ENCODE measurements around the gene RFC4. TPM values are rescaled to one million over a fixed set of nuclear protein-coding genes. Genes with fewer than 3 reads are reported as not detected.

The RFC4 gene
- total and polyA plus RNA-seq, 4 experiments from 2014 or later: 18.4 to 24.6 (median 20.2) TPM

DNA sequence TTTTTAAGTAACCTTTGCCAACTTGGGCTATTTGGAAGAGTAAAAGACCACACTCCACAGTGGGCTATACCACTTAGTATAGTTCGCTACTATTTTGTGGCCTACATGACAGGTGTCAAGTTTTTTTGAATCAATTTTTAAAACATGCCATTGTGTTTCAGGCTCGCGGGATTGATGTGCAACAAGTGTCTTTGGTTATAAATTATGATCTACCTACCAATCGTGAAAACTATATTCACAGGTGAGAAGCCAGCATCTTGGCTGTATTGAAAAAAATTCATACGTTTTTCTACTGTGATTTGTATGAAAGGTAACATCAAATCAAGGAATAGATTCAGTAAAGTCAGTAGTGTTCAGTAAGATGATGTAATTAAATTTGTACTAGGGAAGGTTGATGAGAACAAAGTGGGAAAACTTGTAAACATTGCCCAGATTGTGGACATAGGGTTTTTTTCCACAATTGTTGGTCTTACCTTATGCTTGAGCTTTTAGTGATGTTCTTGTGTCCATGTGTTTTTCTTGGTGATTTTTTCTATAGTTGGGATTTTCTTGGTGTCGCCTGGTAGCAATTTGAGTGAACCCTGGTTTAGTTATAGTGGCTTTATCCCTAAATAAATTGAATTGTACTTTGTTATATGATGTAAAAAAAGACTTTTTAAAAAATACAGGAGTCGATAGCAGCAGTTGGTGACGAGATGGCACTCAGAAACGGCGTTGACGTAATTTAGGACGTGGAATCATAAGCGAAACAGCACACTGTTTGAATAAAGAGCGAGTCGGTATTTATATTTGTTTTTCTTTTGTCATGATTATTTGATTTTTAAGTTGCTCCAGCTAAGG, 18.4 kb downstream of the RFC4 start:
- no peaks in the 10 kb centered on the region for H3K27me3 ChIP-seq (ENCODE audit: insufficient read depth, low read length)
- H3K36me3 ChIP-seq (ENCODE audit: insufficient read depth, low read length): peaks cover 66% of the 10 kb centered on the region
- H3K36me3 Mint-ChIP-seq: peaks cover 70 to 92% of the 10 kb centered on the region in 2 donors
- H3K27me3 Mint-ChIP-seq: no peaks in the 10 kb centered on the region
- peak overlapping the region; percentile 48 to 100 (median 82) for H3K27ac Mint-ChIP-seq
- peak in 2 of 5 donors; percentile 2 to 11 for DNase-seq
- peak overlapping the region in 1 of 2 donors; percentile 6 for H3K4me3 ChIP-seq (ENCODE audit: low read length in 2 of 2)
- POLR2A ChIA-PET (ENCODE audit: partially characterized antibody): interaction anchor here (1.0 to 4.6 kb wide), 11 partner anchors 8 to 850 kb away, joined by 3 to 45 read pairs (median 5); partner anchors contain the start of genes DNAJB11, RFC4, RPL39L and ST6GAL1
- H3K4me3 Mint-ChIP-seq: peak overlapping the region; percentile 61 to 100 (median 88)
- peaks cover 46 to 70% (median 56%) of the 10 kb centered on the region in 4 donors for H3K4me1 Mint-ChIP-seq
- CTCF ChIA-PET (ENCODE audit: partially characterized antibody): no interaction called here
- no peaks in the 10 kb centered on the region for H3K9me3 ChIP-seq (ENCODE audit: control insufficient read depth in 1 of 2, low read length in 2 of 2)
- intact Hi-C loops (cut with micrococcal nuclease): loop anchor here (5.0 kb wide), 1 partner anchor 344 kb away; no protein-coding TSS in a partner anchor
- H3K9me3 Mint-ChIP-seq: peaks cover 0 to 23% (median 0%) of the 10 kb centered on the region in 8 donors
- H3K27ac ChIP-seq (ENCODE audit: low read depth, low read length): peak overlapping the region; percentile 98
- peaks cover 53% of the 10 kb centered on the region for H3K4me1 ChIP-seq (ENCODE audit: insufficient read depth, low read length)

DNA sequence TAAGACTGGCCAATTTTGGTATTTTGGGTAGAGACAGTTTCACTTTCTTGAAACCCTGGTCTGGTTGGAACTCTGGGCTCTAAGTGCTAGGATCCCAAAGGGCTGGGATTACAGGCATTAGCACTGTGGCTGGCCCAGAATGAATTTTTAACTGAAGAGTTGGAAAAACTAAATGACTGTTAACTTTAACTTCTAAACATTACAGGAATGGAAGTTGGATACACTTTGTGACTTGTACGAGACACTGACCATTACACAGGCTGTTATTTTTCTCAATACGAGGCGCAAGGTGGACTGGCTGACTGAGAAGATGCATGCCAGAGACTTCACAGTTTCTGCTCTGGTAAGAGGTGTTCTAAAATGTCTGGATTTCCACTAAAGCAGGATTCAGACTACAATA, 19.4 kb downstream of the RFC4 start:
- intact Hi-C loops (cut with micrococcal nuclease): loop anchor here (5.0 kb wide), 1 partner anchor 345 kb away; no protein-coding TSS in a partner anchor

DNA sequence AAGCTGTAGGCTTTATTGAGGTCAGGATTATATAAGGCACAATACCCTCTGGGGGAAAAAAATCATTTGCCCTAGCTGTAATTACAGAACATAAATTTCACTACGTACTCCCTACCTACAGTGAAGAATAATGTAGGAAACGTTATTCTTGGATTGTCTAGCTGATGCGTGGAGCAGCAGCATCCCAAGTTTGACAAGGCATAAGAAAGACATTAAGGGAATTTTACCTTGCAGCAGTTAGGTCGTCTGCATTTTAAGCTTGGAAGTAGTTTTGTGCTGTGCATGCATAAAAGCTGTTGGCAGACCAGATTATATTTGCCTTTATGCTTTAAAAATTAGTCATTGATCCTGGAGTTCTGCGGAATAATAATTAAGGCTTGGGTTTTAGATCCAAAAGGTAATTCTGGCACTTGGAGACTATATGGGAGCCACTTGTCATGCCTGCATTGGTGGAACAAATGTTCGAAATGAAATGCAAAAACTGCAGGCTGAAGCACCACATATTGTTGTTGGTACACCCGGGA, 20.7 kb downstream of the RFC4 start:
- H3K4me3 ChIP-seq (ENCODE audit: low read length in 2 of 2): peak overlapping the region; percentile 86 to 97
- Mint-ChIP-seq H3K27me3 (peaks cover 0 to 1% of the 10 kb centered on the region in 2 donors), H3K27ac (peak overlapping the region; percentile 61 to 100 (median 100)), H3K4me1 (peaks cover 49 to 80% (median 61%) of the 10 kb centered on the region in 4 donors), H3K36me3 (peaks cover 64 to 80% of the 10 kb centered on the region in 2 donors), H3K9me3 (peaks cover 0 to 28% (median 0%) of the 10 kb centered on the region in 8 donors), H3K4me3 (peak overlapping the region; percentile 95 to 100 (median 100))
- H3K36me3 ChIP-seq (ENCODE audit: insufficient read depth, low read length): peaks cover 64% of the 10 kb centered on the region
- ChIA-PET CTCF (ENCODE audit: partially characterized antibody) (interaction anchor here (0.9 to 3.4 kb wide), 4 partner anchors 14 to 171 kb away, joined by 4 to 13 read pairs (median 6); no protein-coding TSS in a partner anchor), POLR2A (ENCODE audit: partially characterized antibody) (interaction anchor here (1.0 to 5.9 kb wide), 11 partner anchors 12 to 849 kb away, joined by 3 to 311 read pairs (median 30); partner anchors contain the start of genes DNAJB11, RFC4, RPL39L and TRA2B)
- peaks cover 53% of the 10 kb centered on the region for H3K4me1 ChIP-seq (ENCODE audit: insufficient read depth, low read length)
- DNase-seq: peak in 2 of 5 donors; percentile 6 to 7
- H3K27ac ChIP-seq (ENCODE audit: low read depth, low read length): peak overlapping the region; percentile 98
- intact Hi-C loops (cut with micrococcal nuclease): loop anchor here (5.0 kb wide), 1 partner anchor 347 kb away; no protein-coding TSS in a partner anchor
- H3K9me3 ChIP-seq (ENCODE audit: control insufficient read depth in 1 of 2, low read length in 2 of 2): no peaks in the 10 kb centered on the region
- no peaks in the 10 kb centered on the region for H3K27me3 ChIP-seq (ENCODE audit: insufficient read depth, low read length)

More for the DNA sequence above, 19.4 kb downstream of the RFC4 start:
- H3K4me3 Mint-ChIP-seq: peak overlapping the region; percentile 60 to 100 (median 88)
- peak overlapping the region; percentile 63 to 100 (median 73) for H3K27ac Mint-ChIP-seq
- H3K27me3 ChIP-seq (ENCODE audit: insufficient read depth, low read length): no peaks in the 10 kb centered on the region
- peak in 2 of 5 donors; percentile 7 to 9 for DNase-seq
- H3K9me3 ChIP-seq (ENCODE audit: control insufficient read depth in 1 of 2, low read length in 2 of 2): no peaks in the 10 kb centered on the region
- peaks cover 0 to 28% (median 0%) of the 10 kb centered on the region in 8 donors for H3K9me3 Mint-ChIP-seq
- H3K36me3 ChIP-seq (ENCODE audit: insufficient read depth, low read length): peaks cover 66% of the 10 kb centered on the region
- CTCF ChIA-PET (ENCODE audit: partially characterized antibody): no interaction called here
- peaks cover 0 to 1% of the 10 kb centered on the region in 2 donors for H3K27me3 Mint-ChIP-seq
- H3K4me3 ChIP-seq (ENCODE audit: low read length in 2 of 2): peak overlapping the region; percentile 12 to 86
- H3K27ac ChIP-seq (ENCODE audit: low read depth, low read length): peak overlapping the region; percentile 98
- H3K36me3 Mint-ChIP-seq: peaks cover 67 to 91% of the 10 kb centered on the region in 2 donors
- POLR2A ChIA-PET (ENCODE audit: partially characterized antibody): interaction anchor here (1.2 to 4.6 kb wide), 8 partner anchors 7 to 849 kb away, joined by 3 to 45 read pairs (median 6); partner anchors contain the start of genes RFC4, ST6GAL1 and TRA2B
- peaks cover 49 to 79% (median 63%) of the 10 kb centered on the region in 4 donors for H3K4me1 Mint-ChIP-seq
- peaks cover 53% of the 10 kb centered on the region for H3K4me1 ChIP-seq (ENCODE audit: insufficient read depth, low read length)

DNA sequence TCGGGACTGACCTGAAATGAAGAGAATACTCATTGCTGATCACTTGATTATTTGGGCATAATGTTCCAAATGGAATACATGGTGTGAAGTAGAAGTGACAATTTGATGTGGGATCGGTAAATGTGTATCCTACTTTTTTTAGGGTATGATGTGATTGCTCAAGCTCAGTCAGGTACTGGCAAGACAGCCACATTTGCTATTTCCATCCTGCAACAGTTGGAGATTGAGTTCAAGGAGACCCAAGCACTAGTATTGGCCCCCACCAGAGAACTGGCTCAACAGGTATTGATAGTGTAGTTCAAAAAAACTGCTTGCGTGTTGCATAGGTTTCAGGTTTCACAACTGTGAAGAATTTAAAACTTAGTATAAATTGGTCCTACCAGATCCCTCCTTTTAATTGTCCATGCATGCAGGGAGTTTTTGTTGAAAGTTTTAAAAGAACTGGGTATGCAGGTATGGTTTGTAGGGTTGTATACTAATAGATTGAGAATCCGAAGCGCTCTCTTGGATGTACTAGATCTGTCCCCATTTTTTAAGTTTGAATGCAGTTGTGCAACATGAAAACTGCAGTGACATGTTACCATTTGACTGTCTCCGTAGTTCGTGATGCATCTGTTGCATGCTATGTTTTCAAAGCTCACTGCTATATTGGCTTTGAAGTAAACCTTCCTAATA, 21.3 kb downstream of the RFC4 start:
- ChIA-PET POLR2A (ENCODE audit: partially characterized antibody) (interaction anchor here (0.7 to 5.9 kb wide), 23 partner anchors 8 to 877 kb away, joined by 3 to 311 read pairs (median 22); partner anchors contain the start of genes DNAJB11, RFC4, RPL39L and ST6GAL1), CTCF (ENCODE audit: partially characterized antibody) (interaction anchor here (0.9 to 3.4 kb wide), 7 partner anchors 14 to 171 kb away, joined by 4 to 14 read pairs (median 5); partner anchors contain the start of genes AHSG and RFC4)
- H3K36me3 Mint-ChIP-seq: peaks cover 59 to 74% of the 10 kb centered on the region in 2 donors
- peak overlapping the region; percentile 95 to 100 (median 100) for H3K4me3 Mint-ChIP-seq
- Histone ChIP-seq H3K4me1 (ENCODE audit: insufficient read depth, low read length) (peaks cover 53% of the 10 kb centered on the region), H3K27me3 (ENCODE audit: insufficient read depth, low read length) (no peaks in the 10 kb centered on the region), H3K4me3 (ENCODE audit: low read length in 2 of 2) (peak overlapping the region; percentile 86 to 97), H3K27ac (ENCODE audit: low read depth, low read length) (peak overlapping the region; percentile 98), H3K9me3 (ENCODE audit: control insufficient read depth in 1 of 2, low read length in 2 of 2) (no peaks in the 10 kb centered on the region), H3K36me3 (ENCODE audit: insufficient read depth, low read length) (peaks cover 58% of the 10 kb centered on the region)
- DNase-seq: peak in 1 of 5 donors; percentile 14
- intact Hi-C loops (cut with micrococcal nuclease): loop anchor here (5.0 kb wide), 2 partner anchors 242 to 347 kb away; no protein-coding TSS in a partner anchor
- H3K4me1 Mint-ChIP-seq: peaks cover 49 to 79% (median 59%) of the 10 kb centered on the region in 4 donors
- H3K27ac Mint-ChIP-seq: peak overlapping the region; percentile 97 to 100 (median 100)
- H3K27me3 Mint-ChIP-seq: peaks cover 0 to 1% of the 10 kb centered on the region in 2 donors
- peaks cover 0 to 28% (median 0%) of the 10 kb centered on the region in 8 donors for H3K9me3 Mint-ChIP-seq

DNA sequence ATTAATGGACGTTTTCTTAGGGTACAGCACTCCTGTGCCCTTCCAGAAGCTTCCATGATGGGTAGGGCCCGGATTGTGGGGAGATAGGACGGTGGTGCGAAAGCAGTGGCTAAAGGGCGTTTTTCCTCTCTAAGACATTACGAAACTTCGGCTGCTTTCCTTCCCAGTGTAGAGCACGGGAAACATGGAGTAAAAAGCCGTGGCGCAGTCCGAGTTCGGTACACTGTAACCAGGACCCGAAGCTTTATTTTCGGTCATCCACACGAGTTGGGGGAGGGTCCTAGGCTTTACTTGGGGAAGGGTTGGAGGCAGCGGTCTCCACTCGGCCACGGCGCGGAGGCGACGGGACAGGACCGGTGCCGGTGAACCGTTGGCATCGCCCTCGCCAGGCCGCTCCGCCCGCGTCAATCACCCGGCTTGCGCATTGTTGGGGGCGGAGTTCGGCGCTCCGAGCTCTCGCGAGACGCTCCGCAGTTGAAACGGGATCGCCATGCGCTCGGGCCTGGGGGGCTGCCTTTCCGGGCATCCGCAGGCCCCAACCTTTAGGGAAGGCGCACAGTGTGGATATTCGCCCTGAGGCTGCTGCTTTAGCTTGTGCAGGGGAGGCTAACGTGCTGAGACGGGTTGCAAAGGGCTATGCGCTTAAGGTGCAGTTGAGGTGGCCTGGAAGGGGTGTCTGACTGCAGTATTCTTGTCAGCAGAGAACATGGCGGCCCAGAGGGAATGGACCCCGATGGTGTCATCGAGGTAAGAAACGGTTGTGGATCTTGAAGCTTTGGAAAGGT, 22.4 kb downstream of the RFC4 start:
- Mint-ChIP-seq H3K9me3 (peaks cover 0 to 28% (median 0%) of the 10 kb centered on the region in 8 donors), H3K36me3 (peaks cover 53 to 64% of the 10 kb centered on the region in 2 donors), H3K27ac (peak overlapping the region; percentile 97 to 100 (median 100)), H3K4me3 (peak overlapping the region; percentile 95 to 100 (median 100)), H3K4me1 (peaks cover 45 to 70% (median 54%) of the 10 kb centered on the region in 4 donors), H3K27me3 (peaks cover 0 to 1% of the 10 kb centered on the region in 2 donors)
- intact Hi-C loops (cut with micrococcal nuclease): loop anchor here (1.0 to 5.0 kb wide), 7 partner anchors 12 to 845 kb away; partner anchors contain the start of genes DNAJB11, RFC4 and TRA2B
- Histone ChIP-seq H3K4me1 (ENCODE audit: insufficient read depth, low read length) (peaks cover 45% of the 10 kb centered on the region), H3K27ac (ENCODE audit: low read depth, low read length) (peak overlapping the region; percentile 98), H3K36me3 (ENCODE audit: insufficient read depth, low read length) (peaks cover 48% of the 10 kb centered on the region), H3K27me3 (ENCODE audit: insufficient read depth, low read length) (no peaks in the 10 kb centered on the region), H3K4me3 (ENCODE audit: low read length in 2 of 2) (peak overlapping the region; percentile 86 to 97), H3K9me3 (ENCODE audit: control insufficient read depth in 1 of 2, low read length in 2 of 2) (no peaks in the 10 kb centered on the region)
- ChIA-PET CTCF (ENCODE audit: partially characterized antibody) (interaction anchor here (0.8 to 3.4 kb wide), 8 partner anchors 11 to 214 kb away, joined by 3 to 14 read pairs (median 6); partner anchors contain the start of genes AHSG, DNAJB11 and RFC4), POLR2A (ENCODE audit: partially characterized antibody) (interaction anchor here (0.6 to 5.9 kb wide), 54 partner anchors 9 to 1198 kb away, joined by 3 to 311 read pairs (median 5); partner anchors contain the start of genes DNAJB11, RFC4, RPL39L and RTP4)
- peak; percentile 84 to 87 (median 87) for DNase-seq
